Keratinocyte (primary cell): ENCODE data around the gene CHCHD6.

ENCODE experiments used
- CTCF ChIP-seq, 3 experiments: IDR thresholded peaks in 1 of 3; conservative IDR thresholded peaks in 1 of 3; optimal IDR thresholded peaks in 1 of 3; 2 replicates in 2 of 3; 3 replicates in 1 of 3; pipeline versions ENCODE3 to v1.5.1; 2011; ENCODE audit warnings: low read length in 3 of 3, mild to moderate bottlenecking in 3 of 3, moderate library complexity in 2 of 3, control low read depth in 1 of 3, inconsistent platforms in 1 of 3; ENCODE audit not compliant: insufficient read depth in 2 of 3; ENCODE audit errors: extremely low read depth in 1 of 3
- EZH2 ChIP-seq: IDR thresholded peaks from one replicate; pipeline ENCODE4 v1.6.1; 2012; ENCODE audit warnings: inconsistent platforms, mild to moderate bottlenecking, low read length, moderate library complexity

GRCh38 chr3:126680667-126681055, 23.4 kb upstream of the CHCHD6 start:
- no peak for TF ChIP-seq CTCF (optimal IDR thresholded peaks at IDR 0.05 in 1 of 3, IDR thresholded peaks at IDR 0.05 in 1 of 3, conservative IDR thresholded peaks at IDR 0.05 in 1 of 3; ENCODE audit: extremely low read depth in 1 of 3, insufficient read depth in 2 of 3, low read length in 3 of 3)
- TF ChIP-seq EZH2 = no peak
